SK-N-SH (cell line): ENCODE results near the gene RAVER1. TPM values are rescaled to one million over a fixed set of nuclear protein-coding genes. Genes with fewer than 3 reads are reported as not detected.
"Not testable (repeated sequence)": the region's sequence is repeated elsewhere in the genome, so short reads cannot be mapped to it uniquely, and the experiment has no call there.

ENCODE experiments used
- CTCF ChIA-PET: fragments of 300-600, 350-600 bp; formaldehyde crosslinking; extraction: SDS; loops from one replicate; lab custom pipeline; 2021; lab: Yijun Ruan, JAX
- POLR2A ChIA-PET: fragments of 350-600 bp; sonication (Branson Sonifier 250); formaldehyde crosslinking; extraction: SDS; loops from one replicate; lab custom pipeline; 2020; ENCODE audit warnings: antibody characterized with exemption, inconsistent platforms; lab: Yijun Ruan, JAX
- DNase-seq: peaks from one replicate; pipeline ENCODE4 v3.0.0; 2012
- H2AFZ ChIP-seq: fragments of 200-600 bp; sonication (generic); 2 replicates; pipeline ENCODE4 v1.8.1; 2016; ENCODE audit warnings: antibody characterized with exemption, mild to moderate bottlenecking, low read depth
- H3F3A ChIP-seq: fragments of 200-600 bp; sonication (generic); replicated peaks from 2 replicates; pipeline ENCODE3; 2016; ENCODE audit warnings: antibody characterized with exemption, mild to moderate bottlenecking; ENCODE audit not compliant: insufficient read depth
- H3K27ac ChIP-seq, 2 experiments: fragments of 200-500 bp in 1 of 2; fragments of 200-600 bp in 1 of 2; sonication (Bioruptor generic) in 1 of 2; sonication (generic), shearing (Covaris generic) in 1 of 2; 2 replicates each; pipeline versions ENCODE4 v1.5.1 to v1.6.1; 2014 to 2016; ENCODE audit warnings: low read depth in 2 of 2, inconsistent platforms in 1 of 2, low read length in 1 of 2, mild to moderate bottlenecking in 1 of 2, mixed read lengths in 1 of 2
- H3K27me3 ChIP-seq: fragments of 200-600 bp; sonication (generic), shearing (Covaris generic); 2 replicates; pipeline ENCODE4 v1.6.1; 2016; ENCODE audit warnings: mixed run types; ENCODE audit not compliant: insufficient read depth
- H3K36me3 ChIP-seq, 2 experiments: fragments of 200-500 bp in 1 of 2; fragments of 200-600 bp in 1 of 2; sonication (Bioruptor generic) in 1 of 2; sonication (generic) in 1 of 2; replicated peaks in 1 of 2; 2 replicates each; pipeline versions ENCODE3 to v1.5.1; 2014 to 2016; ENCODE audit warnings: low read length in 1 of 2, mild to moderate bottlenecking in 1 of 2; ENCODE audit not compliant: insufficient read depth in 2 of 2, control insufficient read depth in 1 of 2
- H3K4me1 ChIP-seq, 2 experiments: fragments of 200-500 bp in 1 of 2; fragments of 200-600 bp in 1 of 2; sonication (Bioruptor generic) in 1 of 2; sonication (generic), shearing (Covaris generic) in 1 of 2; 2 replicates each; pipeline versions ENCODE4 v1.5.1 to v1.6.1; 2014 to 2016; ENCODE audit warnings: low read depth in 1 of 2, low read length in 1 of 2, mixed run types in 1 of 2; ENCODE audit not compliant: insufficient read depth in 2 of 2, control insufficient read depth in 1 of 2
- H3K4me2 ChIP-seq: fragments of 200-600 bp; sonication (generic), shearing (Covaris generic); 2 replicates; pipeline ENCODE4 v1.6.1; 2017; ENCODE audit warnings: mixed run types
- H3K4me3 ChIP-seq, 2 experiments: fragments of 200-500 bp in 1 of 2; fragments of 200-600 bp in 1 of 2; sonication (Bioruptor generic) in 1 of 2; sonication (generic), shearing (Covaris generic) in 1 of 2; 2 replicates each; pipeline versions ENCODE4 v1.5.1 to v1.8.1; 2014 to 2016; ENCODE audit warnings: low read depth in 2 of 2, inconsistent platforms in 1 of 2, low read length in 1 of 2, mild to moderate bottlenecking in 1 of 2, mixed read lengths in 1 of 2, moderate library complexity in 1 of 2
- H3K79me2 ChIP-seq: fragments of 200-600 bp; sonication (generic); 2 replicates; pipeline ENCODE4 v1.8.1; 2017; ENCODE audit warnings: mild to moderate bottlenecking; ENCODE audit not compliant: insufficient read depth
- H3K9ac ChIP-seq: fragments of 200-600 bp; sonication (generic); 2 replicates; pipeline ENCODE4 v1.6.1; 2017; ENCODE audit warnings: mixed run types
- H3K9me2 ChIP-seq: fragments of 200-600 bp; sonication (generic); 2 replicates; pipeline ENCODE4 v1.6.1; 2017; ENCODE audit warnings: mixed run types
- H3K9me3 ChIP-seq: fragments of 200-600 bp; sonication (generic); 2 replicates; pipeline ENCODE4 v1.6.1; 2017; ENCODE audit warnings: mixed run types, mild to moderate bottlenecking, moderate library complexity
- H4K20me1 ChIP-seq: fragments of 200-600 bp; sonication (generic); 2 replicates; pipeline ENCODE4 v1.6.1; 2017; ENCODE audit warnings: mild to moderate bottlenecking, mixed run types; ENCODE audit not compliant: insufficient read depth
- CTCF ChIP-seq: fragments of 200-600 bp; sonication (generic); IDR thresholded peaks from 2 replicates; pipeline ENCODE4 v1.6.1; 2017; ENCODE audit warnings: antibody characterized with exemption, mild to moderate bottlenecking, moderate library complexity
- ELF1 ChIP-seq: IDR thresholded peaks from 2 replicates; pipeline ENCODE4 v1.4.0; 2012
- EP300 ChIP-seq, 2 experiments: IDR thresholded peaks; 2 replicates each; pipeline versions ENCODE4 v1.4.0 to v1.6.1; 2012; ENCODE audit warnings: borderline replicate concordance in 1 of 2, low read depth in 1 of 2, low read length in 1 of 2
- FOXM1 ChIP-seq: IDR thresholded peaks from 2 replicates; pipeline ENCODE4 v1.4.0; 2012; ENCODE audit warnings: low read depth, mild to moderate bottlenecking
- MEF2A ChIP-seq: IDR thresholded peaks from 2 replicates; pipeline ENCODE4 v1.4.0; 2012; ENCODE audit warnings: low read depth, borderline replicate concordance
- MXI1 ChIP-seq: IDR thresholded peaks from 2 replicates; pipeline ENCODE4 v1.6.1; 2012; ENCODE audit warnings: mild to moderate bottlenecking, low read depth, low read length, improper control_type of control experiment
- POLR2AphosphoS5 ChIP-seq: IDR thresholded peaks from 2 replicates; pipeline ENCODE4 v1.6.1; 2012; ENCODE audit warnings: low read depth, low read length
- RAD21 ChIP-seq: IDR thresholded peaks from 2 replicates; pipeline ENCODE4 v1.6.1; 2012; ENCODE audit warnings: mild to moderate bottlenecking, low read length
- REST ChIP-seq: IDR thresholded peaks from 2 replicates; pipeline ENCODE4 v1.6.1; 2012; ENCODE audit warnings: mild to moderate bottlenecking, low read depth, low read length, moderate library complexity
- RXRA ChIP-seq: IDR thresholded peaks from 2 replicates; pipeline ENCODE4 v1.4.0; 2012; ENCODE audit warnings: low read depth, mild to moderate bottlenecking, borderline replicate concordance
- SIN3A ChIP-seq: IDR thresholded peaks from 2 replicates; pipeline ENCODE4 v1.6.1; 2012; ENCODE audit warnings: low read depth, mild to moderate bottlenecking, low read length, moderate library complexity, borderline replicate concordance
- TAF1 ChIP-seq: IDR thresholded peaks from 2 replicates; pipeline ENCODE4 v1.6.1; 2012; ENCODE audit warnings: low read depth, mild to moderate bottlenecking, low read length, moderate library complexity, borderline replicate concordance
- WGBS: methylation state at CpG from one replicate; pipeline ENCODE4 v1.1.6; 2017; ENCODE audit warnings: low lambda C conversion rate; 5-methylcytosine and 5-hydroxymethylcytosine counted together
- polyA plus RNA-seq, 3 experiments: library from polyadenylated mRNA; depleted of rRNA; stranded (reverse); fragments of >200 nt; gene quantifications; 2 replicates each; pipeline ENCODE4 v1.2.3, GENCODE V29; 2012
- TF ChIP-seq, protein P1 (sequence below): IDR thresholded peaks from 2 replicates; pipeline ENCODE4 v1.4.0; 2012; ENCODE audit warnings: low read depth
- TF ChIP-seq, protein P2 (sequence below): IDR thresholded peaks from 2 replicates; pipeline ENCODE4; 2012
- TF ChIP-seq, protein P3 (sequence below): fragments of 150-350 bp; IDR thresholded peaks from 2 replicates; pipeline ENCODE4 v1.6.1; 2017; ENCODE audit warnings: antibody characterized with exemption, low read length, low read depth, borderline replicate concordance

The RAVER1 gene
- polyA plus RNA-seq, 1 of the 3 experiments (the other 2 are of a cell fraction): 8.2 TPM

GRCh38 chr19:10378124-10378523, 44.8 kb upstream of the RAVER1 start:
- TF ChIP-seq TAF1 (no peak), CTCF (no peak), ELF1 (no peak), MXI1 (no peak), RAD21 (no peak), POLR2AphosphoS5 (no peak), RXRA (no peak), EP300 (IDR thresholded peaks at IDR 0.05; ENCODE audit: borderline replicate concordance in 1 of 2, low read depth in 1 of 2, low read length in 1 of 2) (no peak), FOXM1 (no peak), MEF2A (no peak), SIN3A (no peak), REST (no peak)
- TF ChIP-seq, protein P1, sequence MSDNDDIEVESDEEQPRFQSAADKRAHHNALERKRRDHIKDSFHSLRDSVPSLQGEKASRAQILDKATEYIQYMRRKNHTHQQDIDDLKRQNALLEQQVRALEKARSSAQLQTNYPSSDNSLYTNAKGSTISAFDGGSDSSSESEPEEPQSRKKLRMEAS: no peak
- TF ChIP-seq, protein P2, sequence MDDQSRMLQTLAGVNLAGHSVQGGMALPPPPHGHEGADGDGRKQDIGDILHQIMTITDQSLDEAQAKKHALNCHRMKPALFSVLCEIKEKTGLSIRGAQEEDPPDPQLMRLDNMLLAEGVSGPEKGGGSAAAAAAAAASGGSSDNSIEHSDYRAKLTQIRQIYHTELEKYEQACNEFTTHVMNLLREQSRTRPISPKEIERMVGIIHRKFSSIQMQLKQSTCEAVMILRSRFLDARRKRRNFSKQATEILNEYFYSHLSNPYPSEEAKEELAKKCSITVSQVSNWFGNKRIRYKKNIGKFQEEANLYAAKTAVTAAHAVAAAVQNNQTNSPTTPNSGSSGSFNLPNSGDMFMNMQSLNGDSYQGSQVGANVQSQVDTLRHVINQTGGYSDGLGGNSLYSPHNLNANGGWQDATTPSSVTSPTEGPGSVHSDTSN: no peak
- TF ChIP-seq, protein P3, sequence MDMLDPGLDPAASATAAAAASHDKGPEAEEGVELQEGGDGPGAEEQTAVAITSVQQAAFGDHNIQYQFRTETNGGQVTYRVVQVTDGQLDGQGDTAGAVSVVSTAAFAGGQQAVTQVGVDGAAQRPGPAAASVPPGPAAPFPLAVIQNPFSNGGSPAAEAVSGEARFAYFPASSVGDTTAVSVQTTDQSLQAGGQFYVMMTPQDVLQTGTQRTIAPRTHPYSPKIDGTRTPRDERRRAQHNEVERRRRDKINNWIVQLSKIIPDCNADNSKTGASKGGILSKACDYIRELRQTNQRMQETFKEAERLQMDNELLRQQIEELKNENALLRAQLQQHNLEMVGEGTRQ: no peak
- Histone ChIP-seq H3K4me1 (peaks cover 0 to 9% of the 10 kb centered on the region in 2 experiments; a peak in 1 of 4 replicates), H3K36me3 (peaks cover 3 to 4% of the 10 kb centered on the region in 2 experiments), H3F3A (no peaks in the 10 kb centered on the region), H2AFZ (no peak overlapping the region), H3K27me3 (no peaks in the 10 kb centered on the region), H3K4me3 (no peak overlapping the region), H3K9ac (no peak overlapping the region), H3K79me2 (peaks cover 14% of the 10 kb centered on the region), H3K9me2 (no peaks in the 10 kb centered on the region), H3K27ac (no peak overlapping the region), H3K4me2 (no peak overlapping the region), H3K9me3 (no peaks in the 10 kb centered on the region), H4K20me1 (no peaks in the 10 kb centered on the region)
- CTCF ChIA-PET: interaction anchor here (0.8 to 20.2 kb wide), 4 partner anchors 10 to 114 kb away, joined by 3 to 596 read pairs (median 4); partner anchors contain the start of genes CDC37 and ICAM1
- 100% methylated on average over 1 of the region's 8 CpGs for WGBS
- POLR2A ChIA-PET: no interaction called here
- DNase-seq: no peak

DNA sequence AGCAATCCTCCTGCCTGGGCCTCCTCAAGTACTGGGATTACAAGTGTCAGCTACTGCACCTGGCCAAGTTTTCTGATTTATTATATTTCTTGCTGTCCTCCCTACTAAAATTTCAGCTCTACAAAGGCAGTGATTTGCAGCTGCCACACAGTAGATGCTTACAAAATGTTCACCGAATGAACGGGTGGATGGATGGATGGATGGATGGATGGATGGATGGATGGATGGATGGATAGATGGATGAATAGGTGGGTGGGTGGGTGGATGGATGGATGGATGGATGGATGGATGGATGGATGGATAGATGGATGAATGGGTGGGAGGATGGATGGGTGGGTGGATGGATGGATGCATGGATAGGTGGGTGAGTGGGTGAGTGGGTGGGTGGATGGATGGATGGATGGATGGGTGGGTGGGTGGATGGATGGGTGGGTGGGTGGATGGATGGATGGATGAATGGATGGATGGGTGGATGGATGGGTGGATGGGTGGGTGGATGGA, 43.9 kb upstream of the RAVER1 start:
- H3K4me3 ChIP-seq, H2AFZ ChIP-seq, H3F3A ChIP-seq, H4K20me1 ChIP-seq, H3K9ac ChIP-seq, POLR2A ChIA-PET, DNase-seq, H3K9me2 ChIP-seq, H3K4me1 ChIP-seq, H3K27me3 ChIP-seq, H3K4me2 ChIP-seq, H3K9me3 ChIP-seq, H3K36me3 ChIP-seq, H3K27ac ChIP-seq: not testable (repeated sequence)
- CTCF ChIA-PET: interaction anchor here (1.5 to 20.2 kb wide), 2 partner anchors 13 to 113 kb away, joined by 3 to 596 read pairs; partner anchors contain the start of gene ICAM1
- 91% methylated on average over 2 of the region's 2 CpGs for WGBS
- H3K79me2 ChIP-seq: peaks cover 14% of the 10 kb centered on the region
